ENCODE data around the gene FEV. TPM values are rescaled to one million over a fixed set of nuclear protein-coding genes. Genes with fewer than 3 reads are reported as not detected.
A peak's percentile ranks its signal among the peaks of the same experiment; 100 is the strongest.
"Not testable (repeated sequence)": the region's sequence is repeated elsewhere in the genome, so short reads cannot be mapped to it uniquely, and the experiment has no call there.

FEV gene
- total RNA-seq, 2 donors from 2014 or later, result not detected

DNA sequence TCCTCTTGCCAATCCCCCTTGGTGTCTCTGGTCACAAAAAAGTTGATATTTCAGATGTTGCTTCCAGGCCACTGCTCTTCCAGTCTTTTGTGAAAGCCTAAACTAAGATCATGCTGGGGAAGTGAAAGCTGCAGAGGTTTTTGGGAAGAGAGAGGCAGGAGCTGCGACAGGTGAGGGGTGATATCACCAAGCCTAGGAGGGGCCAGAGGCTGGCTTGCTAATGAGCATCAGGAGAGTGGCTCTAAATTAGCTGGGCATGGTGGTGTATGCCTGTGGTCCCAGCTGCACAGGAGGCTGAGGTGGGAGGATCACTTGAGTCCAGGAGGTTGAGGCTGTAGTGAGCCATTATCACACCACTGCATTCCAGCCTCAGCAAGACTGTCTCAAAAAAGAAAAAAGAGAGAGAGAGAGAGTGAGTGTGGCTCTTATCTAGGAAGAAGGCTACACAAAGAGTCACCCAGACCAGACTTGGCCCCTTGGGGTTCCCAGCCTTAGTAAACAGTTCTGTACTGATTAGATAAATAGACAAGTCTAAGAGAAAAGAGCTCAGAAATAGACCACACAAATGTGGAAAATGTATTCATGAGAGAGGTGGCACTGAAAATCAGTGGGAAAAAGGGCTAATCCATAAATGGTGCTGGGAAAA, 40.1 kb downstream of the FEV start:
- peaks cover 4% of the 10 kb centered on the region for H3K4me1 Mint-ChIP-seq
- Histone ChIP-seq H3K36me3 (ENCODE audit: control insufficient read depth, insufficient read depth, low read length) (no peaks in the 10 kb centered on the region), H3K27me3 (ENCODE audit: control insufficient read depth, insufficient read depth, low read length, poor library complexity, severe bottlenecking) (peaks cover 15% of the 10 kb centered on the region), H3K27ac (ENCODE audit: low read depth, low read length) (no peak overlapping the region), H3K9ac (ENCODE audit: extremely low read depth, low read length, poor library complexity, severe bottlenecking) (no peak overlapping the region), H3K4me1 (ENCODE audit: control insufficient read depth, insufficient read depth, low read length) (no peaks in the 10 kb centered on the region), H3K9me3 (ENCODE audit: control insufficient read depth, low read length) (no peaks in the 10 kb centered on the region), H3K4me3 (ENCODE audit: low read length) (no peak overlapping the region)
- WGBS, 2 experiments (ENCODE audit: insufficient coverage in 1 of 2, insufficient read length in 1 of 2), result 75 to 90% methylated on average over 1 of the region's 1 CpG
- H3K27me3 Mint-ChIP-seq (ENCODE audit: insufficient read depth), result peaks cover 58% of the 10 kb centered on the region
- DNase-seq, result no peak
- H3K9me3 Mint-ChIP-seq, result peaks cover 2% of the 10 kb centered on the region
- H3K36me3 Mint-ChIP-seq (ENCODE audit: low read depth), result no peaks in the 10 kb centered on the region
- no peak overlapping the region for H3K27ac Mint-ChIP-seq
- TF ChIP-seq CTCF (conservative IDR thresholded peaks at IDR 0.05), result no peak
- H3K4me3 Mint-ChIP-seq, result no peak overlapping the region

DNA sequence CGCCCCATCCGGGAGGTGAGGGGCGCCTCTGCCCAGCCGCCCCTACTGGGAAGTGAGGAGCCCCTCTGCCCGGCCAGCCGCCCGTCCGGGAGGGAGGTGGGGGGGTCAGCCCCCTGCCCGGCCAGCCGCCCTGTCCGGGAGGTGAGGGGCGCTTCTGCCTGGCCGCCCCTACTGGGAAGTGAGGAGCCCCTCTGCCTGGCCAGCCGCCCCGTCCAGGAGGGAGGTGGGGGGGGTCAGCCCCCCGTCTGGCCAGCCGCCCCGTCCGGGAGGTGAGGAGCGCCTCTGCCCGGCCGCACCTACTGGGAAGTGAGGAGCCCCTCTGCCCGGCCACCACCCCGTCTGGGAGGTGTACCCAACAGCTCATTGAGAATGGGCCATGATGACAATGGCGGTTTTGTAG, 53.2 kb downstream of the FEV start:
- H3K4me1 Mint-ChIP-seq; H3K4me3 ChIP-seq (ENCODE audit: low read length); H3K9ac ChIP-seq (ENCODE audit: extremely low read depth, low read length, poor library complexity, severe bottlenecking); H3K9me3 ChIP-seq (ENCODE audit: control insufficient read depth, low read length); DNase-seq; H3K4me1 ChIP-seq (ENCODE audit: control insufficient read depth, insufficient read depth, low read length); H3K4me3 Mint-ChIP-seq; H3K36me3 ChIP-seq (ENCODE audit: control insufficient read depth, insufficient read depth, low read length); H3K27ac Mint-ChIP-seq; H3K36me3 Mint-ChIP-seq (ENCODE audit: low read depth); H3K27ac ChIP-seq (ENCODE audit: low read depth, low read length): not testable (repeated sequence)
- H3K27me3 ChIP-seq (ENCODE audit: control insufficient read depth, insufficient read depth, low read length, poor library complexity, severe bottlenecking), result peaks cover 30% of the 10 kb centered on the region
- peaks cover 27% of the 10 kb centered on the region for H3K9me3 Mint-ChIP-seq
- H3K27me3 Mint-ChIP-seq (ENCODE audit: insufficient read depth), result peaks cover 61% of the 10 kb centered on the region
- 89% methylated on average over 13 of the region's 25 CpGs; no CpG with 5 or more reads in 1 of the 2 experiments for WGBS, 2 experiments (ENCODE audit: insufficient coverage in 1 of 2, insufficient read length in 1 of 2)

Small RNA genes within 50 kb of the gene (microRNA-seq; reads per million reads assigned to microRNA genes)
- 24,201 reads per million, percentile 99 among the genes with 10 or more reads in this experiment for gene MIR375 (ENCODE audit: borderline microRNAs expressed)

Other genes with a start within 250 kb of the FEV start
- gene CYP27A1, start 203.0 kb downstream of the FEV start, total RNA-seq, result 10 to 100 TPM; 32.8 to 53.7 TPM
- not detected for gene PRKAG3, start 153.4 kb downstream of the FEV start, total RNA-seq
- not detected for gene WNT6, start 125.4 kb downstream of the FEV start, total RNA-seq
- gene WNT10A, start 104.3 kb downstream of the FEV start, total RNA-seq, result not detected
- gene CDK5R2, start 25.5 kb downstream of the FEV start, total RNA-seq, result under 1 TPM; 0.81 to 0.95 TPM
- 1 to 10 TPM; 2.6 to 3.5 TPM for gene CRYBA2, start 8.2 kb upstream of the FEV start, total RNA-seq
- gene CFAP65, start 56.3 kb upstream of the FEV start, total RNA-seq, result 1 to 10 TPM in 1 of 2 donors, under 1 TPM in 1; 0.84 to 1.5 TPM
- 10 to 100 TPM in 1 of 2 donors, 1 to 10 TPM in 1; 2.1 to 10.3 TPM for gene IHH, start 75.7 kb upstream of the FEV start, total RNA-seq
- 10 to 100 TPM; 16.2 to 27.4 TPM for gene NHEJ1, start 175.6 kb upstream of the FEV start, total RNA-seq
- gene SLC23A3, start 184.8 kb upstream of the FEV start, total RNA-seq, result 1 to 10 TPM in 1 of 2 donors, under 1 TPM in 1; 0.46 to 1.9 TPM
- 10 to 100 TPM; 27.7 to 33.2 TPM for gene CNPPD1, start 191.7 kb upstream of the FEV start, total RNA-seq
- gene RETREG2, start 193.1 kb upstream of the FEV start, total RNA-seq, result 10 to 100 TPM; 67.0 to 73.4 TPM
- gene ZFAND2B, start 221.6 kb upstream of the FEV start, total RNA-seq, result 10 to 100 TPM; 21.7 to 22.5 TPM
- gene ABCB6, start 233.8 kb upstream of the FEV start, total RNA-seq, result 10 to 100 TPM; 39.1 to 76.0 TPM
- gene ATG9A, start 244.5 kb upstream of the FEV start, total RNA-seq, result 10 to 100 TPM; 45.4 to 45.7 TPM
- gene ANKZF1, start 244.6 kb upstream of the FEV start, total RNA-seq, result 10 to 100 TPM; 50.9 to 56.3 TPM